ENCODE data around the gene BRD9.

DNA sequence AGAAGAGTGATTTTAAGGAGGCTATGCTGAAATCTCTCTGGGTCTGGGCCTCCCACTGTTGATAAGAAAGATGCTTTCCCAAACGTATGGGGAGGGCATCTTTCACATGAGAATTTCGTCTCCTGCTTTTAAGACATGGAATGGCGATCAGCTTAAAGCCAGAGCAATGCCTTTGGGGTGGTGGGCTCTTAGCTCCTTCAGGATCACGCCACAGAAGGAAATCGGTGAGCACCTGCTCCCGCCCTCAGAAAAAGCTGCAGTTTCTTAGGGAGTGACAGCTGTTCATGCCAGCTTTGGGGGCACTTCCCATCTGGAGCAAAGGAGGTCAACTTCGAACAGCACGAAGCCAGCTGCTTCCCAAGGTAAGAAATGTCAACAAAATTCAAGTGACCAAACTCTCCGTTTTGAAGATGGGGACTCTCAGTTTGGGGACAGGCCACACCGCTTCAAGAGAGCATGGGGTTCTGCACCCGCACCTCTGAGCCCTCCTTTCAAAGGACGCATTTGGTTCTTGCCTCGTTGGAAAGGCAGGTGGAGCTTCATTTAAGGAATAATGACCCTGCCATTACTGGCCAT is 39.1 kb upstream of the BRD9 start:
- TF ChIP-seq POLR2A (IDR thresholded peaks at IDR 0.05) = no peak
- TF ChIP-seq, protein P1, sequence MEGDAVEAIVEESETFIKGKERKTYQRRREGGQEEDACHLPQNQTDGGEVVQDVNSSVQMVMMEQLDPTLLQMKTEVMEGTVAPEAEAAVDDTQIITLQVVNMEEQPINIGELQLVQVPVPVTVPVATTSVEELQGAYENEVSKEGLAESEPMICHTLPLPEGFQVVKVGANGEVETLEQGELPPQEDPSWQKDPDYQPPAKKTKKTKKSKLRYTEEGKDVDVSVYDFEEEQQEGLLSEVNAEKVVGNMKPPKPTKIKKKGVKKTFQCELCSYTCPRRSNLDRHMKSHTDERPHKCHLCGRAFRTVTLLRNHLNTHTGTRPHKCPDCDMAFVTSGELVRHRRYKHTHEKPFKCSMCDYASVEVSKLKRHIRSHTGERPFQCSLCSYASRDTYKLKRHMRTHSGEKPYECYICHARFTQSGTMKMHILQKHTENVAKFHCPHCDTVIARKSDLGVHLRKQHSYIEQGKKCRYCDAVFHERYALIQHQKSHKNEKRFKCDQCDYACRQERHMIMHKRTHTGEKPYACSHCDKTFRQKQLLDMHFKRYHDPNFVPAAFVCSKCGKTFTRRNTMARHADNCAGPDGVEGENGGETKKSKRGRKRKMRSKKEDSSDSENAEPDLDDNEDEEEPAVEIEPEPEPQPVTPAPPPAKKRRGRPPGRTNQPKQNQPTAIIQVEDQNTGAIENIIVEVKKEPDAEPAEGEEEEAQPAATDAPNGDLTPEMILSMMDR (IDR thresholded peaks at IDR 0.05) = no peak

All from vagina (tissue), 2 donors.